Measurements from ENCODE around the gene TSHZ2.

TSHZ2 gene

DNA sequence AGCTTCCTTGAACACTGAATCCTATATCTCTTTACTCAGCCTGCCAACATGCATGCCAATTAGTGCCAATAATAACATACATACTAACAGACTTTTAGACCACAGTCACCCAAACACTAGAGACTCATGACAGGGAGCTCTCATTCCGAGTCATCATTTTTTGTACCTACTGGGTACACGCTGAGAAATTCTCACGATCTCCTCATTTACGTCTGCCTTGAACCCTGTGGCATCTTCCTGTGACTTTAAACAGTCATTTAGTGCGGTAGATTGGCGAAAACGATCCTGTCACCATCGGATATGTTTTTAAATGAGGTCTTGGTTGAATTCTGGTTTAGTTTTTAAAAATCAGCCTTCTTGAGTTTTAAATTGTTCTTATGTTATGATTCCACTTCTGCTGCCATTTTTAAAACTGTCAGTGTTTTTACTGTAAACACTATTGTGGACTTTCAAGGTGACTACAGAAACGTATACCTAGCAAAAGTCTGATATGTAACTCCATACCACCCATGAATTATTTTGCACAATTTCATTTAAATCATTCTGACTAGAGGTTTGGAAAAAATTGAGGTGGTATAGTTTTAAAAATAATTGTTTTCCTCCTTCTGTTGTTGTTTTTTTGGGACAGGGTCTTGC is 275.4 kb downstream of the TSHZ2 start:
- no peak for DNase-seq (ENCODE audit: low spot score)

DNA sequence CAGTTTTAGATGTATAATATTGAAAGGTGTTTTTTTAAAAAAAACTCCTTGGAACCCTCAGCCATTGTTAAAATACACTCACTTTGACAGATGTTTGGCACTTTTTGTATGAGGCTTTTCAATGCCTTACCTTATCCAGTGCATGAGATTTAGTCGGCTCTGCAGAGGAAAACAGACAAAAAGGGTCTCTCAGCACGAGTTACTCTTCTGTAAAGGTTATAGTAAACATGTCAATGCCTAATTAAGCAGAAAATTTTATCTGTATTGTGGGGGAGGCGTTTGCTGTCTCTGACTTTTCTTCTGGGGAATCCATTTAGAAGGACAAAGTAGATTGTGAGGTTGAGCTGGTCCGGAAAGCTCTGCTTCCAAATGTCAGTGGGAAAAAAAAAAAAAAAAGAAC is 278.3 kb downstream of the TSHZ2 start:
- no peak for DNase-seq (ENCODE audit: low spot score)

DNA sequence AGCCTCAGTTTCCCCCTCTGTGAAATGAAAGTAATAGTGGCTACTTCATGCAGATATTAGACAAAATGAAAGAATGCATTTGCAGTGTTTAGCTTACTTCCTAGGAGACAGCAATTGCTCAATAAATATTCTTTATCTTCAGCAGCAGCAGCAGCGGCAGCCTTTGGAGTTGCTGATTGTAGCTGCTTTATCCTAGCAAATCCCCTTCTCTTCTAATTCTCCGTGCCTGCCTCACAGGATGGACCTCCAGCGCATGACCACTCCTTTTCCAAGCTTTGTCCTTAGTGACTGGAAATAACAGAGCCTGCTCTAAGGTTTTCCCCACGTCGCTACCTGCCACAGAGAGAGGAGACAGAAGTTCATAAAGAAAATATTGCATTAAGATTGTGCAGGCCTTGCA is 279.8 kb downstream of the TSHZ2 start:
- DNase-seq (ENCODE audit: low spot score) = no peak

DNA sequence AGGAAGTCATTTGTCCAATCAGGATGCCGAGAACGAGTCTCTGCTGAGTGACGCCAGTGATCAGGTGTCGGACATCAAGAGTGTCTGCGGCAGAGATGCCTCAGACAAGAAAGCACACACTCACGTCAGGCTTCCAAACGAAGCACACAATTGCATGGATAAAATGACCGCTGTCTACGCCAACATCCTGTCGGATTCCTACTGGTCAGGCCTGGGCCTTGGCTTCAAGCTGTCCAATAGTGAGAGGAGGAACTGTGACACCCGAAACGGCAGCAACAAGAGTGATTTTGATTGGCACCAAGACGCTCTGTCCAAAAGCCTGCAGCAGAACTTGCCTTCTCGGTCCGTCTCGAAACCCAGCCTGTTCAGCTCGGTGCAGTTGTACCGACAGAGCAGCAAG is 281.5 kb downstream of the TSHZ2 start:
- no peak for DNase-seq (ENCODE audit: low spot score)

DNA sequence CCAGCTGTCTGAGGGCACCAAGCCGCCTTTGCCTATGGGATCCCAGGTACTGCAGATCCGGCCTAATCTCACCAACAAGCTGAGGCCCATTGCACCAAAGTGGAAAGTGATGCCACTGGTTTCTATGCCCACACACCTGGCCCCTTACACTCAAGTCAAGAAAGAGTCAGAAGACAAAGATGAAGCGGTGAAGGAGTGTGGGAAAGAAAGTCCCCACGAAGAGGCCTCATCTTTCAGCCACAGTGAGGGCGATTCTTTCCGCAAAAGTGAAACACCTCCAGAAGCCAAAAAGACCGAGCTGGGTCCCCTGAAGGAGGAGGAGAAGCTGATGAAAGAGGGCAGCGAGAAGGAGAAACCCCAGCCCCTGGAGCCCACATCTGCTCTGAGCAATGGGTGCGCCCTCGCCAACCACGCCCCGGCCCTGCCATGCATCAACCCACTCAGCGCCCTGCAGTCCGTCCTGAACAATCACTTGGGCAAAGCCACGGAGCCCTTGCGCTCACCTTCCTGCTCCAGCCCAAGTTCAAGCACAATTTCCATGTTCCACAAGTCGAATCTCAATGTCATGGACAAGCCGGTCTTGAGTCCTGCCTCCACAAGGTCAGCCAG is 283.0 kb downstream of the TSHZ2 start:
- no peak for DNase-seq (ENCODE audit: low spot score)

DNA sequence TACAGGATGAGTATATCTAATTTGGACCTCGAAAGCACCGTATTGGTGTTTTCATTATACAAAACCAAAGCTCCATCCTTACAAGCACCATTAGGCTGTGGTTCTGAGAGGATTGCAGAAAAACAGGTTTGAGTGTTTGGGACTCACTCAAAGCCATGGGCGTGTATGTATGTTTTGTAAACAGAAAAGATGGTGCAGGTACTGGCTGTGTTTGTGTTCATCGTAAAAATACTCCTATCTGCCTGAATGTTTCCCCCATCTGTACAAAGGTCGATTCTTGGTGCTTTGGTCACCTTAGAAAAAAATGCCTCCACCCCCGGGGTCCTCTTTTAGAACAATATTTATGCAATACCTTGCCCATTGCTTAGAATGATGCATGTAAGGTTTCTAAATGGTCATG is 286.6 kb downstream of the TSHZ2 start:
- no peak for DNase-seq (ENCODE audit: low spot score)

DNA sequence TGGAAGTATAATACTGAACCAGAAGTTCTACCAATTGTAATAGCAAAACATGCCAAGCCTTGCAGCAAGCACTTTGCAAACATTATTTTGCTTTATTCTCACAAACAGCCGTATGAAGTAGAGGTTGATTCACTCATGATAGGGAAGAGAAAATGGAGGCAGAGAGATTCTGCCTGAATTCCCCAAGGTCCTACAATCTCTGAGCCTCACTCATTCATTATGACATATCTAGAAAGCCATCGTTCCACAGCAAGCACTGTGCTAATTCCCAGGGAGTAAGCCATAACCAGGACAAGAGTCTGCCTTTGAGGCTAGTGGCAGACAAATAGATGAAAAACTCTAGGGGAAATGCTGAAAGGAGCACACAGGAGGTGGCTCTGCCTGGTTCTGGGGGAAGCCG is 288.0 kb downstream of the TSHZ2 start:
- DNase-seq (ENCODE audit: low spot score) = no peak

DNA sequence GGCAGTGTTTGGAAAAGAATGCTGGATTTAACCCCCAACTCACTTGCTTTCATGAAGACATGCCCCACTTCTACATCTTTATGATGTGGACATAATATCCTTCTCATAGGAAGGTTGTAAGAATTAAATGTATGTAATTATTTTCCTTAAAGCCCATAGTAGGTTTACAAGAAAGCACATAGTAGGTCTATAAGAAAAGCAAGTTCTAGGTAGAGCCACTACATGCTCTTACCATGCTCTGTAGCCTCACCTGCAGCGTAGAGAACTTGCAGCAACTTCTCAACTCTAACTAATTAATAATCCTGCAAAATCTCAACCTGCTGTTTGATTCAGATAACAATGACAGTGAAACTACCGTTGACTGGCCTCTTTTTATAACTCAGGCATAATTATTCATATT is 288.4 kb downstream of the TSHZ2 start:
- DNase-seq (ENCODE audit: low spot score) = no peak

DNA sequence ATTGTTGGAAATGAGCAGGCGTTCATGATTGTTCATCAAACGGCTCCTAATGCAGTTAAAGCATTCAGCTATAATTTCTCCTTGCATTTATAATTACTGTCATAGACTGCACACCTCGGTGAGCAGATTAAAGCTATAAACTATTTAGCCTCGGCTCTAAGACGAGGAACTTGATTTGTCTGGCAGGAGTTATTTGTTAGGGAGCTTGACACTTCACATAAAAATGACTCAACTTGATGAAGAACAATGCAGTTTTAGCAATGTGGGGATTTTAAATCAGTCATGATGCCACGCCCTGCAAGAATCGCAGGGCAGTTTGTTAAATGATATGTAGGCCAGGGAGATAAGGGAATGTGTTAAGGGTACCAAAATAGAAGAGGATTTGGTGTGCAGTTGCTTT is 290.2 kb downstream of the TSHZ2 start:
- DNase-seq (ENCODE audit: low spot score) = no peak

DNA sequence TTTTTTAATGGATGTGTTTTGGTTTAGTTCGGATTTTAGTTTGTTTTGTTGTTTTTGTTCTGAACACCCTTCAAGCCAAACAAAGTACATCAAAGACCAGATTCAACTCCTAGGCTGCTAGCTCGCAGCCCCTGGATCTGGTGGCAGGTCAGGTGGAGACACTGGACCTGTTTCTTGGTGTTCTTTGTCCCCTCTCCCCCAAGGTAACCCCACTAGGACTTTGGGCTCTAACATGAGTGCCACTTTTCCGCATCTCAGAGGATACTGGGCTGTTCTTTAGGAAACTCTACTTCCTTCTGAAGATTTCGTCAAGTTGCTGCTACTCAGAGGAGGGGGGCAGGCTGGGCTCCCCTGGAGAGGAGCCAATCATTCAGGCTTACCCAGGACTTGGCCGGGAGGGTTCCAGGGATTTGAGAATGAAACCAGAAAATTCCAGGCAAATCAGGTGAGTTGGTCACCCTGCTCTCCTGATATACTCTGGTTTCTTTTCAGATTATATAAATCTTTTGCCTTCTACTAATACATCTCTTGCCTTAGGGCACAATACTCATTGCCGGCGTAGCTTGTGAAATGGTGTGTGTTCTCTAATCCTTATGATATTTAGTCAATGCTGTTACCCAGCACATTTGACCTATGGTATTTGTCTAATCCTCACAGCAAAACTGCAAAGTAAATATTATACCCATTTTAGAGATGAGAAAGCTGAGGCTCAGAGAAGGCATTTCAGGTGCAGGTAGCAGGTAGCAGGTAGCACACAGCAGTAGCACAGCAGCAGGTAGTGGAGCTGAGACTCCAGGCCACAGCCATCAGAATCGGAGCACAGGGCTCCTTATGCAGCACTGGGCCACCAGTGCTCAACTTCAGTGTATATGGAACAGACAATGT is 291.6 kb downstream of the TSHZ2 start:
- DNase-seq (ENCODE audit: low spot score) = no peak

DNA sequence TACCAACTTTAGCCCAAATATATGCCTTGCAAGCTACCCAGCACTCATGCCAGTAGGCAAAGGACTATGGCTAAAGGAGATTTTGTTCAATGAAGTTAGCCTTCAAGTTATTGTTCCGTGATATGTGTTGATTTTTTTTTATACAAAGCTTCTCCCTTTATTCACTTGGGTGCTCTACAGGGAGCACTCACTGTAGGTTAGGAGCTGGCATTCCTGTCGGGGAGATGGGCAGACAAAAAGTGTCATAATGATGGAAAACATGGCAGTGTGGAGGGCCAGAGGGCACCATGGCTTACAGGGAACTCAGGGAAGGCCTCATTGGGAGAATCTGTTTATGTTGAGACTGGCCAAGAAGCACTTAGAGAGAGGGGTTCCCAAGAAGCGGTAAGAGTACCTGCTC is 292.4 kb downstream of the TSHZ2 start:
- DNase-seq (ENCODE audit: low spot score) = no peak

DNA sequence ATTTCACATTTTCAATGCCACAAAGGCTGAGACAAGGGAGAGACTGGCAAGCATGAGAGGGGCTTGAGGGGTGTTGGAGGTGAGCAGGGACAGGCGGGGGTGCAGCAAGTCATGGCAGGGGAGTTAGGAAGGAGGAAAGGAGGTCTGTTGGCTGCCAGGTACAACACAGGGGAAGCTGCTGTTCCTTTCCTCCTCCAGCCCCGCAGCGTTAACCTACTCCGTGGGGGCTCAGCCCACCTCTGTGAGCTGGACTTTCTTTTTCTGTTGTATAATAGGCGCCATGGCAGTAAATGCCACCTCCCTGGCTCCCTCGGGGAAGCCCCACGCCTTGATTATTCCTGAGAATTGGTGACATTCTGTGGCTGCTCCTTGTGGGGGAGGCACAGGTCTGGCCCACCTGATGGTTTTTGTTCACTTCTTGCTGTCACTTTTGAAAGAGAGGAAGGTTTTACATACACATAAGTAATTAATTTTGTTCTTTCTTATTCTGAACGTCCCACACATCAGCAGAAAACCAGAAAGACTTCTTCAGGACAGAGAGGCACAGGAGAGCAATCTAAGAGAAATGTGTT is 293.2 kb downstream of the TSHZ2 start:
- DNase-seq (ENCODE audit: low spot score) = no peak

DNA sequence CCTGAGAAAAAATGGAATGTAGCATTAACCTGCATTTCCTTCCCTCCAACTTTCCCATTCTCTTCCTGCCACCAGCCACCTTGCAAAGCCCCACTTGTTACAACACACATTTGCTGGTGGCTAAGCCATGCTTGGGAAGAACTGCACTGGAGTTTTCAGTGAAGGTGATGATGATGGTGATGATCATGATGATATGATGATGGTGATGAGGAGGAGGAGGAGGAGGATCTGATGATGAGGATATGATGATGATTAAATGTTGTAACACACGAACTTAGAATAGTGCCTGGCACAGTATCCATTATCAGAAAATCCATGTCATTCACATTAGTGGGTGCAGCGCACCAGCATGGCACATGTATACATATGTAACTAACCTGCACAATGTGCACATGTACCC is 297.2 kb downstream of the TSHZ2 start:
- no peak for DNase-seq (ENCODE audit: low spot score)

DNA sequence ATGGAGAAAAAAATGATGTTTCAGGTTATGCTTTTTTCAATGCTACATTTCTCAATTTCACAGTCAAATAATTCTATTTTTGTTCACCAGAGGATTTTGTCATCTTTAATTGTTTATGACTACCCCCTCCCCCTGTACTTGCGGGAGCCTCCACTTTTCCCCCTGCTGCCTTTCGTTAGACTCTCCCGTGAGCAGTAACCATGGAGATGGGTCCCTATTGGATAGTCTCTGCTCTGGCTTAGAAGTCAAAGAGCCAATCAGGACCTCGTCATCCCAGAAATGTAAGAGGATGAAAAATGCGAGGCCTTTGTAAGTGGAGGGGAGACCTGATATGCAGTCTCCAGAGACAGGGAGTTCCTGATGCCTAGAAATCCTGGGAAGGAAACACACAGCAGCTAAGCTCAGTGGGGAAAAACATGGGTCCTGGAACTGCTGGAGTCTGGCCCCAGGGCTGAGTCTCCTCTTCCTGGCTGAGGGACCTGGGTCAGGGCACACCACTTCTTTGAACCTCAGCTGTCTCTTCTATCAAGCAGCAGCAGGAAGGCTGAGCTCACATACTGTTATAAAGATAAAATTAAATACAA is 298.7 kb downstream of the TSHZ2 start:
- no peak for DNase-seq (ENCODE audit: low spot score)

DNA sequence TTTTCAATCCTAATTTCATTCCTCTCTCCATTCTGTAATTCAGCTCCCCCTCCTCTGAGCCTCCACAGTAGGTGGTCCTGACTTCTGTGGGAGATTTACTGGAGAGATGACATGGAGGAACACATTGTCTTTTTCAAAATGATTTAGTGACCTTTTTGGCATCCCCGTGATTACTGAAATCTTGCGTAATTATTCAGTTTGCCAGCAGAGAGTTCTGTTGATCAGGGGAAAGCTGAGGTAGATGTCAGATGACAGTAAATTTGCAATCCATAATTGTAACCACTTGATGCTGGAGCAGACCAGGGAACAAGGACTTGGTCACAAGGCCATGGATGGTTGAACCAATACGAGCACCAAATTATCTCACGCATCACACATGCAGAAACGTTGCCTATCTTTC is 302.2 kb downstream of the TSHZ2 start:
- no peak for DNase-seq (ENCODE audit: low spot score)

DNA sequence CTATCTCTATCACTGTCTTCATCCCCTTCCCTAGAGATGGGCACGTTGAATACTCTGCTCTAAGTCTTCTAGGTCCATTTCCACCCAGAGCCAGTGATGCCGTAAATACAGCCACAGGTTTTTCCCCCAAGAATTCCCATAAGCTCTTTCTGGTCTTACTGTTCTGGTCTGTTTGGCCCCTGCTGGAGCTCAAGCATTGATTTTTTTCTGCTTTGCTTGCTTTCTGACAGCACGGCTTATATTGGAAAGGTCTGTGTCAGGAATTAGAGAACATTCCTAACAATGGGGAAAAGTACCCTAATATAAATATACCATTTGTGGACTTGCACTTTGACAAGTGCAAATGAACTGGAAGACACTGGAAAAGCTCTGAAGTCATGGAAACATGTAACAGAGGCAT is 302.6 kb downstream of the TSHZ2 start:
- no peak for DNase-seq (ENCODE audit: low spot score)

DNA sequence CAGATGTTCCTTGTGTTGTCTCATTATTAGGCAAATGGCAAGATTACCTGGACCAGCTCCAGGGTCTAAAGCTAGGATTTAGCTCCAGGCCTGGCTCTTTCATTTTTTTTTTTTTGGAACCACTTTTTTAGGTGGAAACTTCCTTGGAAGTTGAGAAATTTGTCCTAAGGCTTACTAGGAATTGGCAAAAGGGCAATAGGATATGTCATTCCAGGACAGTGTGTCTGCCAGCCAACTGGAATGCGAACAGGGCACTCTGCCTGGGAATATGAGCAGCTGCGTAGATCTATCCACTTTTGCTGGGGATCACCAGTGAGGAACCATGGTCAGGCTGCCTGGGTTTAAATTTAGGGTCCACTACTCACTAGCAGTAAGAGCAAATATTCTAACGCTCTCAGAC is 304.0 kb downstream of the TSHZ2 start:
- DNase-seq (ENCODE audit: low spot score) = no peak

DNA sequence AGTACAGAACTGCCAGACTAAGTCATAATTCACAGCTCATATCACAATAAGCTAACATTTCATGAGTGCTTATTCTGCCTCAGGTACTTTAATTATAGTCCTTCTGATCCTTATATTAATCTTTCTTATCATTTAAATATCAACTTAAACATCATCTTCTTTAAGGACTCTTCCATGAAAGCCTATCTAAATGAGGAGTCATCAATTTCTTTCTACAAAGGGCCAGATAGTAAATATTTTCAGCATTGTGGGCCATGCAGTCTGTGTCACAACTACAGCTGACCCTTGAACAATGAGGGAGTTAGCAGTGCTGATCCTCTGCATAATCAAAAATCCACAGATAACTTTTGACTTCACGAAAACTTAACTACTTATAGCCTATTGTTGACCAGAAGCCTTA is 306.4 kb downstream of the TSHZ2 start:
- no peak for DNase-seq (ENCODE audit: low spot score)

DNA sequence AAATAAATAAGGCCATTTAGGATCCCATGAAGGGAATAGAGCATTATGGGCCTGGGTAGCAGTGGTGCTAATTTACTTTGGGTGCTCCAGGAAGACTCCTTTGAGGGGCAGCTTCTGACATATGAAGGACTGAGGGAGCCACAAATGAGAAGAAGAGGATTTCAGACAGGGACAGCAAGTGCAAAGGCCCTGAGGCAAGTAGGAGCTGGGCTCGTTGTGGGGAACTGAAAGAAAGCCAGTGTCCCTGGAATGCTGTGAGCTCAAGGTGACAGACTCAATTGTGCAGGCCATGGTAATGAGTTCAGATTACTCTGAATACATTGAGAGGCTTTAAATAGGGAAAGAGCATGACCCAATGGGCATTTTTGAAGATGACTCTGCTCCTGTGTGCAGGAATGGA is 307.6 kb downstream of the TSHZ2 start:
- no peak for DNase-seq (ENCODE audit: low spot score)

DNA sequence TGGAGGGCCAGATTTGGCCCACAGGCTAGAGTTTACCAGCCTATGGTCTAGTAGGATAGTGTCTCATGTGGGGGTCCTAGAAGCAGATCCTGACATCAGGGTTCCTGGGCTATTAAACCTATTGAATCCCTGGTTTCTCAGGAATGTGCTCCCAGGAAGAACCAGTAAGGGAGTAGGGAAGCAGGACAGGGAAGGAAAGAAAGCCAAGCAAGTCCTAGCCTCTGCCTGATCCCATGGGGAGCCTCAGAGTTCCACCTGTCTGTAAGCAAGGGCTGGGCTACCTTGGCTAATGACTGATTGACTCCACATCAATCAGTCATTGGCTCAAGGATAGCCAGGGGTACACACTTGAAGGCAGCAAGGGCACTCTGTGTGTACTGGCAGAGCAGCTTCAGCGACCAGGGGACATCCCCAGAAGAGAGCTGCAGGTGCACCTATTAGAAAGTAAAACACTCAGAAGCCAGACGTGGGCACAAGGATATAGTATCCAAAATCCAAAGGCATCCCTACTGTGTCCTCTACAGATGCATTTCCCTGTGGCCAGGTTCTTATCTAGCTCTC is 309.5 kb downstream of the TSHZ2 start:
- DNase-seq (ENCODE audit: low spot score) = no peak

DNA sequence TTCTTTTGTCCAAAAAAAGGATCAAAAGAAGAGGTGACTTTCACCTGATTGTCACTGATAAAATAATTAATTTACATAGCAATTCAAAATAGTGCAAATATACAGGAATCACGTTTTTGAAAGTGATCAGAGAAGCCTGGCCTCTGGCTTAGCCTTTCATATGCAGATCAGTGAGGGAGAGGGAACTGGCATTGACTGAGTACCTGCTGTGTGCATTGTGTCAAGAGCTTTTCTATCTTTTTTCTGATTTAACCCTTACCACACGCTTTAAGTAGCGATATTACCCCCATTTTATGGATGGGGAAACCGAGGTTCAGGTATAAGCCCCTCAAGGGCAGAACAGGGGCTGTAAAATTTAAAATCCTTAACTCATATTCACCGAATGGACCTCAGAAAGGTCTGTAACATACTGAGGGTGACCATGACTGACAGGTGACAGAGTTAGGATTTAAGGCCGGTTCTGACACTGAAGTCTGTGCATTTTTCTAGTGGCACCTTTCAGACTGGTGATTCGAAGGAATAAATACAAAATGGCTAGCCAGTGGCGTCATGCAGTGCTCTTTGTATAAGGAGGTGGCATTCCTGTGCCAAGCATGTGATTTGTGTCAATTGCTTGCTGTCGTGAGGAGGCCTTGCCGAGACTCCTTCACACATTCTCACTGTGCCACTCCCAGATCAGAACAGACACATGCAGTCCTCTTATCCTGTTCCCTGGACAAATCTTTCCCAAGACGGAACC is 310.2 kb downstream of the TSHZ2 start:
- no peak for DNase-seq (ENCODE audit: low spot score)

DNA sequence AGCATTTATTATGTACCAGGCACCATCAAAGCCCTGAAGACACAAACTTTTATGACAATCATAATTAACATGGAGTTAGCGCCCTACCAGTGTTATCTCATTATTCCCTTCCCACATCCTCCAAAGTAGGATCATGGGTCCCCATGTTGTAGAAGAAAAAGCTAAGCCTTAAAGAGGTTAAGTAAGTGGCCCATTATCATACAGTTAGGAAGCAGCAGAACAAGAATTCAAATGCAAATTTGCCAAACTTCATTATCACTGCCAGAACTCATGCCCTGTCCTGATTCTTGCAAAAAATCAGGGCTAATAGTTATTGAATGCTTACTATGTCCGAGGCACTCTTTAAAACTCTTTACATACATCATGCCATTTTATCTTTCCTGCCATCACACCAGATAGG is 310.9 kb downstream of the TSHZ2 start:
- DNase-seq (ENCODE audit: low spot score) = no peak

Data from kidney capillary endothelial cell (primary cell).